ENCODE results near the gene CDCP2.

CDCP2 gene

GRCh38 chr1:54084794-54085193 lies 68.0 kb downstream of the CDCP2 start:
- no peak for DNase-seq

Data from inflammatory macrophage (primary cell).